HEK293 (cell line): Measurements from ENCODE around the gene OR6B3.

ENCODE experiments used
- HOXD13 ChIP-seq: sonication (generic); formaldehyde crosslinking; IDR thresholded peaks from 2 replicates; pipeline ENCODE4 v1.8.0; 2022; ENCODE audit warnings: missing genetic modification reagents, borderline replicate concordance
- YY1 ChIP-seq: fragments of 450-650 bp; formaldehyde crosslinking; IDR thresholded peaks from 2 replicates; pipeline ENCODE4 v1.5.1; 2018; ENCODE audit warnings: missing biosample characterization, missing genetic modification characterization
- ZNF121 ChIP-seq: fragments of 450-650 bp; formaldehyde crosslinking; IDR thresholded peaks from 2 replicates; pipeline ENCODE4 v1.5.1; 2016; ENCODE audit warnings: missing biosample characterization, missing genetic modification characterization
- ZNF2 ChIP-seq: fragments of 450-650 bp; formaldehyde crosslinking; IDR thresholded peaks from 2 replicates; pipeline ENCODE4 v1.5.1; 2016; ENCODE audit warnings: missing biosample characterization, missing genetic modification characterization
- ZNF37A ChIP-seq: fragments of 450-650 bp; IDR thresholded peaks from 2 replicates; pipeline ENCODE4 v1.5.1; 2018; ENCODE audit warnings: missing biosample characterization, missing genetic modification characterization
- ZNF416 ChIP-seq: fragments of 450-650 bp; formaldehyde crosslinking; IDR thresholded peaks from 2 replicates; pipeline ENCODE4 v1.5.1; 2016; ENCODE audit warnings: missing biosample characterization, missing genetic modification characterization
- ZNF561 ChIP-seq: fragments of 450-650 bp; IDR thresholded peaks from 2 replicates; pipeline ENCODE4 v1.5.1; 2018; ENCODE audit warnings: missing biosample characterization, missing genetic modification characterization, borderline replicate concordance
- TF ChIP-seq, protein P1 (sequence below): fragments of 450-650 bp; formaldehyde crosslinking; IDR thresholded peaks from 2 replicates; pipeline ENCODE4 v1.5.1; 2016; ENCODE audit warnings: missing biosample characterization, missing genetic modification characterization
- TF ChIP-seq, protein P2 (sequence below): fragments of 450-650 bp; formaldehyde crosslinking; IDR thresholded peaks from 2 replicates; pipeline ENCODE4 v1.5.1; 2017; ENCODE audit warnings: missing biosample characterization, missing genetic modification characterization

GRCh38 chr2:240069829-240070228 is 16.5 kb upstream of the OR6B3 start:
- TF ChIP-seq, protein P1, sequence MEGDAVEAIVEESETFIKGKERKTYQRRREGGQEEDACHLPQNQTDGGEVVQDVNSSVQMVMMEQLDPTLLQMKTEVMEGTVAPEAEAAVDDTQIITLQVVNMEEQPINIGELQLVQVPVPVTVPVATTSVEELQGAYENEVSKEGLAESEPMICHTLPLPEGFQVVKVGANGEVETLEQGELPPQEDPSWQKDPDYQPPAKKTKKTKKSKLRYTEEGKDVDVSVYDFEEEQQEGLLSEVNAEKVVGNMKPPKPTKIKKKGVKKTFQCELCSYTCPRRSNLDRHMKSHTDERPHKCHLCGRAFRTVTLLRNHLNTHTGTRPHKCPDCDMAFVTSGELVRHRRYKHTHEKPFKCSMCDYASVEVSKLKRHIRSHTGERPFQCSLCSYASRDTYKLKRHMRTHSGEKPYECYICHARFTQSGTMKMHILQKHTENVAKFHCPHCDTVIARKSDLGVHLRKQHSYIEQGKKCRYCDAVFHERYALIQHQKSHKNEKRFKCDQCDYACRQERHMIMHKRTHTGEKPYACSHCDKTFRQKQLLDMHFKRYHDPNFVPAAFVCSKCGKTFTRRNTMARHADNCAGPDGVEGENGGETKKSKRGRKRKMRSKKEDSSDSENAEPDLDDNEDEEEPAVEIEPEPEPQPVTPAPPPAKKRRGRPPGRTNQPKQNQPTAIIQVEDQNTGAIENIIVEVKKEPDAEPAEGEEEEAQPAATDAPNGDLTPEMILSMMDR: no peak
- TF ChIP-seq, protein P2, sequence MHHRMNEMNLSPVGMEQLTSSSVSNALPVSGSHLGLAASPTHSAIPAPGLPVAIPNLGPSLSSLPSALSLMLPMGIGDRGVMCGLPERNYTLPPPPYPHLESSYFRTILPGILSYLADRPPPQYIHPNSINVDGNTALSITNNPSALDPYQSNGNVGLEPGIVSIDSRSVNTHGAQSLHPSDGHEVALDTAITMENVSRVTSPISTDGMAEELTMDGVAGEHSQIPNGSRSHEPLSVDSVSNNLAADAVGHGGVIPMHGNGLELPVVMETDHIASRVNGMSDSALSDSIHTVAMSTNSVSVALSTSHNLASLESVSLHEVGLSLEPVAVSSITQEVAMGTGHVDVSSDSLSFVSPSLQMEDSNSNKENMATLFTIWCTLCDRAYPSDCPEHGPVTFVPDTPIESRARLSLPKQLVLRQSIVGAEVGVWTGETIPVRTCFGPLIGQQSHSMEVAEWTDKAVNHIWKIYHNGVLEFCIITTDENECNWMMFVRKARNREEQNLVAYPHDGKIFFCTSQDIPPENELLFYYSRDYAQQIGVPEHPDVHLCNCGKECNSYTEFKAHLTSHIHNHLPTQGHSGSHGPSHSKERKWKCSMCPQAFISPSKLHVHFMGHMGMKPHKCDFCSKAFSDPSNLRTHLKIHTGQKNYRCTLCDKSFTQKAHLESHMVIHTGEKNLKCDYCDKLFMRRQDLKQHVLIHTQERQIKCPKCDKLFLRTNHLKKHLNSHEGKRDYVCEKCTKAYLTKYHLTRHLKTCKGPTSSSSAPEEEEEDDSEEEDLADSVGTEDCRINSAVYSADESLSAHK (tag by site-specific recombination): no peak
- TF ChIP-seq HOXD13 (CRISPR knock-in tag): no peak
- TF ChIP-seq ZNF416 (tag by site-specific recombination): no peak
- no peak for TF ChIP-seq YY1 (tag by site-specific recombination)
- TF ChIP-seq ZNF2: no peak
- no peak for TF ChIP-seq ZNF561 (tag by site-specific recombination)
- no peak for TF ChIP-seq ZNF37A (tag by site-specific recombination)
- no peak for TF ChIP-seq ZNF121 (tag by site-specific recombination)
